Keratinocyte (primary cell): ENCODE data around the gene MLF2.

Experiments used
- CTCF ChIP-seq, 3 experiments: IDR thresholded peaks in 1 of 3; conservative IDR thresholded peaks in 1 of 3; optimal IDR thresholded peaks in 1 of 3; 2 replicates in 2 of 3; 3 replicates in 1 of 3; pipeline versions ENCODE3 to v1.5.1; 2011; ENCODE audit warnings: low read length in 3 of 3, mild to moderate bottlenecking in 3 of 3, moderate library complexity in 2 of 3, control low read depth in 1 of 3, inconsistent platforms in 1 of 3; ENCODE audit not compliant: insufficient read depth in 2 of 3; ENCODE audit errors: extremely low read depth in 1 of 3
- EZH2 ChIP-seq: IDR thresholded peaks from one replicate; pipeline ENCODE4 v1.6.1; 2012; ENCODE audit warnings: inconsistent platforms, mild to moderate bottlenecking, low read length, moderate library complexity

GRCh38 chr12:6768990-6769389 lies 16.0 kb upstream of the MLF2 start:
- TF ChIP-seq CTCF (optimal IDR thresholded peaks at IDR 0.05 in 1 of 3, IDR thresholded peaks at IDR 0.05 in 1 of 3, conservative IDR thresholded peaks at IDR 0.05 in 1 of 3; ENCODE audit: extremely low read depth in 1 of 3, insufficient read depth in 2 of 3, low read length in 3 of 3): no peak
- TF ChIP-seq EZH2: no peak
